ENCODE measurements around the gene ELOVL7. TPM values are rescaled to one million over a fixed set of nuclear protein-coding genes. Genes with fewer than 3 reads are reported as not detected.
"Not testable (repeated sequence)": the region's sequence is repeated elsewhere in the genome, so short reads cannot be mapped to it uniquely, and the experiment has no call there.

Gene ELOVL7
- 0.39 and 0.48 TPM in 2 replicates for total RNA-seq

DNA sequence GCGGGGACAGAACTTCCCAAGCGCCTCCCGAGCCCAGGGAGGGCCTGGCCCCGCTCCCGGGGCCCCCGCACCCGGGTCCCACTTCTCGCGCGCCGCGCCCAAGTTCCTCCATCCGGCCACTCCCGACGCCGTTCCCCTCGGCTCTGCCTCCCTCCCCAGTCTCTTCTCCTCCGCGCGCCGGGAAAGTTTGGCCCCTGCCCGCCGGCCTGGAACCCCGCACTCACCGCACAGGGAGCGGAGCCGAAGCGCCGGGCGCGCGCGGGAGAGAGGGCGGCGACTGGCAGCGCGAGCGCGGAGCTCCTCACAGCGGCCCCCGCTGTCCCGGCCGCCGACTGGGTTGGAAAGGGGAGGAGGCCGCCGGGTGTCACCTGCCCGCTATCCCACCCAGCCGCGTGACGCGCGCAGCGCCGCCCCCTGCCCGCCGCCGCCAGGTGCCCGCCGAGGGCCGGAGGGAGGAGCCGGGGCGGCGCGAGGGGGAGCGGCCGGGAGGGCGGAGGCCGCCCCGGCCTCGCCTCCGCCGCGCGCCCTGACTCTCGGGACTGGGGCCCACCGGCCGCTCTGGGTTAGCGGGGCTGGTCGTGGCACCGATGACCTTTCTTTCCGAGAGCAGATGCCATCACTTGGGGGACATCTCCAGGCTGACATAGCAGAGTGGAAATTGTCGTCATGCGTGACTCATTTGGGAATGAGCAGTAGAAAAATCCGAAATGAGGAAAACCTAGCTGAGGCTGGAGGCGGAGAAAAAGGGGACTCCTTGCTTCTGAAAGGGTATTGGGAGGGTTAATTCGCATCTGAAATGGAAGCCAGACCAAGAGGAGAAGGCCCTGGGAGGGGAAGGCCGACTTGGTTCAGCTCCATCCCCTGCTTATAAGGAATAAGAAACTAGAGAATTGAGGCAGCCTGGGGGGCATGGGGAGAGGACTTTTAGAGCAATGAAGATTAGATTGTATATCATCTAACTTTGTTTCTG, at the start of gene ELOVL7:
Gene ELOVL7, minus strand, starts transcription at position 334 of the 970 bp plus-strand sequence. CDS start 56,872 bp downstream, outside the sequence.
- intact Hi-C loops (cut with micrococcal nuclease), result loop anchor here (1.0 to 10.0 kb wide), 3 partner anchors 101 to 167 kb away; partner anchors contain the start of genes DEPDC1B, ERCC8 and NDUFAF2

DNA sequence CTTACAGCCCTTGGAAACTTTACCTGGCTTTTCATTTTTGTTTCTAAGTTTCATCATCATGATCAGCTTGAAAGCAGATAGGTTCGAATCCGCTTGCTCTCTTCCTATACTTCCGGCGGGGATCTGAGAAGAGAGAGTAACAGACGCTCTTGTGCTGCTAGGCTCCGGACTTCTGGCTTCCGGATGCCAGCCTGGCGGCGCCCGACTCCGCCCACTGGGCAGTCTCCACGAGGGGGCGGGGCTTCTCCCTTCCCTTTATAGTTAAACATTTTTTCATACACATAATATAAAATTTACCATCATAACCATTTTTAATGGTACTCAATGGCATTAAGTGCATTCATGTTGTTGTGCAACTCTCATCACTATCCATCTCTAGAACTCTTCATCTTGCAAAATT, 49.5 kb upstream of the ELOVL7 start:
- intact Hi-C loops (cut with micrococcal nuclease), result no loop called here

DNA sequence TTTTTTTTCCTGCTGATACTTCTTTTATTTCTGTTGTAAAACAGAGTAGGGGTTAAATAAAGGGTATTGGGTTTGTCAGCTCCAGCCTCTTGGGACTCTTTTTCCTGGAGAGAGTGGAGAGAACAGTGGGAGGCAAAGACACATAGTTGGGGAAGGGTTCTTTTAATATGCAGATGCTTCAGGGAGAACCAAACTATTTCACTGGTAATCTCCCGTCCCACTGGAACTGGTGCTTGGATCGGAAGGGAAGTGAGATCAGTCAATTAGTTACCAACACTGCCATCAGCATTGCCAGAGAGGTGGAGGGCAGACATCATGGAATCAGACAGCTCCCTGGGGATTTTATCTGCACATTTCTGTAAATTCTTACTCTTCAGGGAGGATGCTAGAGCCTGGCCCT, 47.6 kb upstream of the ELOVL7 start:
- intact Hi-C loops (cut with micrococcal nuclease), result no loop called here

DNA sequence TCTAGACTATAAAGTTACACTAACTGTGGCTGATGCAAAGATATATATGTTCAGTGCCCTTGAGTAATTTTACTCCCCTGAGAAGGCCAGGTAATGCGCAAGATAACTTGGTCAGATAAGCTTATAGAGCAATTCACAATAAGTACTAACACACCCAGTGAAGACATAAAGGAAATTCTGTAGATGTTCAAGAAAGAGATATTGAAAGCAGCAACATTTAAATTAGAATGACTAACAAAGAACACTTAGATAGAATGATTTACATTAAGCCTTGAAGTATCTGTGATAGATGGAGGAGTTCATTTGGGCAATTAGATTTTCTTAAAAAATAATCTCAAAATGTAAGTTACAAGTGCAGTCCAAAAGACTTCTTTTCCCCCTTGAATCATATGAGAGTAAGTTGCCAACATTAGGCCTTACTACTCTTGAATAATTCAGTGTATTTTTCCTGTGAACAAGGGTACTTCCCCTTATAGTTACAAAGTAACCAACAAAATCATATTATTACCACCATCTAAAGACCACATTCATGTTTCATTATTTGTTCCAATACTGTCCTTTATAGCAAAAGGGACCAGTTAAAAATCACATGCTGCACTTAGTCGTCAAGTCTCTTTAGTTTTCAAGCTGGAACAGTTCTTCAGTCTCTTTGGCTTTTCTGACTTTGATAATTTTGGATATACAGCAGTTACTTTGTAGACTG, 44.4 kb upstream of the ELOVL7 start:
- intact Hi-C loops (cut with micrococcal nuclease), result no loop called here

DNA sequence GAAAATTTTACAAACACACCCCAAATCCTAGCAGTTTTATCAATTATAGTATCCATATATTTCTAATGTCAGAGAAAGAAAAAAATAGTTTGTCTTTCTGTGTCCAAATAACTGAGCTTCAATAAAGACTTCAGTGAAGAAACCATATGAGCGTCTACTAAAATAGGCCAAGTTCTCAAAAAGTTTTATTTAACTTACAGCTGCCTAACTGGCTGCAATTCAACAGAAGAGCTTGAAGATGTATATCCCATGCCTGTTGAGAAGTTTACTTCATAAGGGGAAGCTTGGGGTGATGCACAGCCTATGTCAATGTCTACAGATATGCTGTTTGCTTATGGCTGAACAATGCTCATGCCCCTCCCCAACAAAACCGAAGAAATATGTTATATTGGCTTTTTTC, 43.7 kb upstream of the ELOVL7 start:
- intact Hi-C loops (cut with micrococcal nuclease), result no loop called here

DNA sequence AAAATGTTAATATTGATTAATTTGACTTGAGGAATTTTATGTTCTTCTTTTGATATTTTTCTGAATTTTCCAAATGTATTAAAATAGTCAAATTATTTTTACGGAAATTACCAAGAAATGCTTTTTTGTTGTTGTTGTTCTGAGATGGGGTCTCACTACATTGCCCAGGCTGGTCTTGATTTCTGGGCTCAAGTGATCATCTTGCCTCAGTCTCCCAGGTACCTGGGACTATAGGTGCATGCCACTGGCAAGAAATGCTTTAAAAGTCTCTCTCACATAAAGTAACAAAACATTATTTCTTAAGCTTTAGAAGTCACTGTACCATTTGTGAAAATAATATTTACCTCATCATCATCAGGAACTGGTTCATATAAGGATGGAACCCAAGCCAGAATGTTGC, 43.0 kb upstream of the ELOVL7 start:
- intact Hi-C loops (cut with micrococcal nuclease), result no loop called here

DNA sequence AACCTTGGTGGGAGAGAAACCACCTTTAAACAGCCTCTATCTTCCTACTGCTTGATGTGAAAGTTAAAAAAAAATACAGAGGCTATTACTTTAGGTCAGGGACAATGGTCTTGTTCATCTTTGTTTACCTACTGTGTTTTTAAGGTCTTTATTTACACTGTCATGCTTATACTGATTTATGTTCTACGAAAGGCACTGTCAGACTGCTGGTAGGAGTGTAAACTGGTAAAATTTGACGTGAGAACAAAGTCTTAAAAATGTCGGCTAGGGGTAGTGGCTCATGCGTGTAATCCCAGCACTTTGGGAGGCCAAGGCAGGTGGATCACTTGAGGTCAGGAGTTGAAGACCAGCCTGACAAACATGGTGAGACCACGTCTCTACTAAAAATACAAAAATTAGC, 42.1 kb upstream of the ELOVL7 start:
- intact Hi-C loops (cut with micrococcal nuclease), result no loop called here

- intact Hi-C loops (cut with micrococcal nuclease), result loop anchor here (1.0 kb wide), 1 partner anchor 206 kb away; no protein-coding TSS in a partner anchor
Observed at GRCh38 chr5:60883229-60883628, 39.2 kb upstream of the ELOVL7 start.

GRCh38 chr5:60872892-60873291, 28.8 kb upstream of the ELOVL7 start:
- intact Hi-C loops (cut with micrococcal nuclease), result no loop called here

GRCh38 chr5:60870857-60871256, 26.8 kb upstream of the ELOVL7 start:
- intact Hi-C loops (cut with micrococcal nuclease), result no loop called here

DNA sequence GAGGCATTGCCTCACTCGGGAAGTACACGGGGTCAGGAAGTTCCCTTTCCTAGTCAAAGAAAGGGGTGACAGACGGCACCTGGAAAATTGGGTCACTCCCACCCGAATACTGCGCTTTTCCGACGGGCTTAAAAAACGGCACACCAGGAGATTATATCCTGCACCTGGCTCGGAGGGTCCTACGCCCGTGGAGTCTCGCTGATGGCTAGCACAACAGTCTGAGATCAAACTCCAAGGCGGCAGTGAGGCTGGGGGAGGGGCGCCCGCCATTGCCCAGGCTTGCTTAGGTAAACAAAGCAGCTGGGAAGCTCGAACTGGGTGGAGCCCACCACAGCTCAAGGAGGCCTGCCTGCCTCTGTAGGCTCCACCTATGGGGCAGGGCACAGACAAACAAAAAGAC, 16.5 kb upstream of the ELOVL7 start:
- intact Hi-C loops (cut with micrococcal nuclease), result not testable (repeated sequence)

DNA sequence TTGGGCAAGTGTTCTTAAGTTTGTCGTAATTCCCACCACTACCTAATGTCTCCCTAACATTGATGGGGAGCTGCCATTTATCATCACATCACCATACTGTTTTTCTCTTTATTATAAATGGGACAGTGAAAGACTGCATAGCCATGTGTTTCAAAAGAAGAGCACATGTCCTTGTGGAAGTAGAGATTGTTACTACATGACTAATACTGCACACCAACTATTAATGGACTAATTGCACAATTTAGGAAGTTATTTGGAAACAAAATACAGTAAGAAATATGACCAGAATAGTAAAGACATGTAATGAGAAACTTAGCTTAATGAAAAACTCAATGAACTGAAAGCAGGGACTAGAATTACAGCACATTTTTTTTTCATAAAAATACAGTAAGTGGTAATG, 12.0 kb upstream of the ELOVL7 start:
- intact Hi-C loops (cut with micrococcal nuclease), result no loop called here

GRCh38 chr5:60852940-60853339, 8.9 kb upstream of the ELOVL7 start:
- intact Hi-C loops (cut with micrococcal nuclease), result no loop called here

- intact Hi-C loops (cut with micrococcal nuclease), result no loop called here
Observed at GRCh38 chr5:60852317-60852716, 8.2 kb upstream of the ELOVL7 start.

- intact Hi-C loops (cut with micrococcal nuclease), result no loop called here
Observed at GRCh38 chr5:60851626-60852025, 7.6 kb upstream of the ELOVL7 start.

GRCh38 chr5:60846298-60846697, 2.2 kb upstream of the ELOVL7 start:
- intact Hi-C loops (cut with micrococcal nuclease), result loop anchor here (10.0 kb wide), 1 partner anchor 99 kb away; the partner anchor contains the start of genes ERCC8 and NDUFAF2

DNA sequence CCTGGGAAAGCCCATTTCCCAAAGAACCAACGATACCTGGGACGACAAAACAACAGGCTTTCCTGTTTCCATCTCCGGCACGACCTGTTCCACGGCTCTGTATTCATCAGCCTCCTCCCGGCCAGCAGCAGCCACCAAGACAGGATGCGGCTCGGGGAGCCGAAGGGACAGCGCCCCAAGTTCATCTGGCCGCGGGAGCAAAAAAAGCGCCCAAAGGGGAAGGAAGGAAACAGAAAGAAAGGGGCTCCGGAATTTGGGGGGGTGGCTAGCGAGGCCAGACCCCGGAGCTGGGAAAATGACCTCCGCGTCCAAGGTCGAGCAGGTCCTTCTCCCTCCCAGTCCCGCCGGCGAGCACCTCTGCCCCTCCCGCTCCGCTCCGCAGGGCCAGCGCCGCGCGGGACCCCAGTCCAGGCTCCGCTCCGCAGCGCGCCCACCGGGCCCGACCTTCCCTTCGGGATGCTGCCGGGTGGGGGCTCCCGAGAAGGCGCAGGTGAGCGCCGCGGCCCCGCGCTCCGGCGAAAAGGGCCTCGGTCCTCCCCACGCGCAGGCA, 608 bp downstream of the ELOVL7 start:
- intact Hi-C loops (cut with micrococcal nuclease), result loop anchor here (1.0 to 10.0 kb wide), 3 partner anchors 101 to 166 kb away; partner anchors contain the start of genes DEPDC1B, ERCC8 and NDUFAF2

- intact Hi-C loops (cut with micrococcal nuclease), result loop anchor here (1.0 to 10.0 kb wide), 3 partner anchors 102 to 166 kb away; partner anchors contain the start of genes DEPDC1B, ERCC8 and NDUFAF2
Observed at GRCh38 chr5:60842871-60843385, 1.1 kb downstream of the ELOVL7 start.

- intact Hi-C loops (cut with micrococcal nuclease), result loop anchor here (5.0 to 10.0 kb wide), 2 partner anchors 103 to 139 kb away; partner anchors contain the start of genes DEPDC1B, ERCC8 and NDUFAF2
Observed at GRCh38 chr5:60841361-60841760, 2.7 kb downstream of the ELOVL7 start.

DNA sequence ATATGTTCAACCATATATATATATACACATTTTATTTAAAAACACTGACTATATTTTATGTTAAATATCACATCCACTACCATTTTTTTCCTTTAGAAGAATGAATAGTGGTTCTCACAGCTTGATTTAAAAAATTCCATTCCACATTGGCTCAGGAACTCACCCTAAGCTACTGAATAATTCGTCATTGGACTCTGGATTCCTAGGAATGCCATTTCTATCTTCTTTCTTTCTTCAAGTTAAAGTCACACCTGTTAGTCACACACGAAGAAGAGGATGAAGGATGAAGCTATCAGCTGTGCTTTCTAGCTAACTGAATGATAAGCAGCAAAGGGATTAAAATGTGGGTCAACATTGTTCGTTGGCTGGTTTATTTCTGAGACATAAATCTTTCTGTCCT, 7.9 kb downstream of the ELOVL7 start:
- intact Hi-C loops (cut with micrococcal nuclease), result no loop called here

DNA sequence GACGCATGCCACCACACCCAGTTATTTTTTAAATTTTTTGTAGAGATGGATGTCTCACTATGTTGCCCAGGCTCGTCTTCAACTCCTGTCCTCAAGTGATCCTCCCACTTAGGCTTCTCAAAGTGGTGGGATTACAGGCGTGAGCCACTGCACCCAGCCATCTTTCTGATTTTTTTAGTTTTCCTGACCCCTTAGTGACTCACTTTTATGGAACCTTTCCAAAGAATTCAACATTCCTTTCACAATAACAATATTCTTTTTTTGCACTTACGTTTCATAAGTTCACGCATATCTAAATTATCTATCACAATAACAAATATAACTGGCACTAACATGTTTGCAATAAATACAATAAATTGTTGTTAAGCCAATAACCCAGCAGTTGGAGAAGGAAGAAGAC, 8.5 kb downstream of the ELOVL7 start:
- intact Hi-C loops (cut with micrococcal nuclease), result no loop called here

Data from T-helper 2 cell treated with Interferon-gamma antibody and Interleukin-4, amounts not matched to agents 100 ng/mL and 5 ng/mL, for 36 hours (primary cell).